GM12878 (cell line): ENCODE data around the gene THBS1. TPM values are rescaled to one million over a fixed set of nuclear protein-coding genes. Genes with fewer than 3 reads are reported as not detected.

ENCODE experiments used
- ATAC-seq: fragments of 200-7000 bp; cut with Tn5 transposase; 3 replicates; pipeline ENCODE4 v1.9.1; 2020; ENCODE audit warnings: mild to moderate bottlenecking, moderate library complexity
- BruUV-seq: library from RNA; stranded (reverse); fragments of 400-500 nt; replicated peaks from 2 replicates; lab custom pipeline; 2021; lab: Mats Ljungman, UMichigan
- CTCF ChIA-PET: fragments of 300-600 bp; sonication (Branson Sonifier 250); formaldehyde crosslinking; extraction: SDS; loops from one replicate; lab custom pipeline; 2021; ENCODE audit warnings: inconsistent platforms; lab: Yijun Ruan, JAX
- POLR2A ChIA-PET: fragments of 350-600 bp; formaldehyde crosslinking; extraction: SDS; loops from one replicate; lab custom pipeline; 2021; ENCODE audit warnings: inconsistent platforms; lab: Charles Lee
- RAD21 ChIA-PET: fragments of 300-600 bp; sonication (Branson Sonifier 250); formaldehyde crosslinking; loops from one replicate; lab custom pipeline; 2023; ENCODE audit warnings: antibody characterized with exemption; ENCODE audit not compliant: unreplicated experiment; lab: Charles Lee
- SMC1A ChIA-PET: fragments of 300-600 bp; sonication (Branson Sonifier 250); formaldehyde crosslinking; loops from one replicate; lab custom pipeline; 2023; ENCODE audit not compliant: unreplicated experiment, uncharacterized antibody; lab: Charles Lee
- DNase-seq: peaks from one replicate; pipeline ENCODE4 v3.0.0-alpha.2; 2011; ENCODE audit warnings: low read depth, low spot score
- FAIRE-seq: peaks from 3 replicates; lab custom pipeline; 2011; peaks lifted over from hg19 to GRCh38; lab: Jason Lieb, UNC
- H2AFZ ChIP-seq: 2 replicates; pipeline ENCODE4 v1.6.0; 2011; ENCODE audit warnings: low read depth, low read length, control low read depth; ENCODE audit not compliant: control insufficient read depth
- H3K27ac ChIP-seq: 2 replicates; pipeline ENCODE4 v1.5.1; 2011; ENCODE audit warnings: control low read depth; ENCODE audit not compliant: control insufficient read depth, insufficient read depth
- H3K27me3 ChIP-seq, 2 experiments: replicated peaks in 1 of 2; 2 replicates each; pipeline versions ENCODE4 v1.6.0 to v1.6.1; 2011; ENCODE audit warnings: low read length in 1 of 2; ENCODE audit not compliant: control insufficient read depth in 2 of 2, insufficient read depth in 2 of 2
- H3K36me3 ChIP-seq, 2 experiments: 2 replicates each; pipeline ENCODE4 v1.5.1; 2011; ENCODE audit warnings: low read length in 1 of 2; ENCODE audit not compliant: control insufficient read depth in 2 of 2, insufficient read depth in 2 of 2
- H3K4me1 ChIP-seq: 2 replicates; pipeline ENCODE4 v1.6.1; 2011; ENCODE audit warnings: mild to moderate bottlenecking, low read length, moderate library complexity, mixed read lengths; ENCODE audit not compliant: control insufficient read depth, insufficient read depth
- H3K4me2 ChIP-seq: 2 replicates; pipeline ENCODE4 v1.6.0; 2011; ENCODE audit warnings: control low read depth; ENCODE audit not compliant: control insufficient read depth, insufficient read depth
- H3K4me3 ChIP-seq: fragments of 200-600 bp; sonication (generic); 2 replicates; pipeline ENCODE4 v1.5.1; 2016
- H3K79me2 ChIP-seq: 2 replicates; pipeline ENCODE4 v1.6.0; 2011; ENCODE audit warnings: low read length; ENCODE audit not compliant: control insufficient read depth, insufficient read depth
- H3K9ac ChIP-seq: 2 replicates; pipeline ENCODE4 v1.8.0; 2011; ENCODE audit warnings: low read length, control low read depth, mixed read lengths; ENCODE audit not compliant: control insufficient read depth, insufficient read depth
- H3K9me3 ChIP-seq: replicated peaks from 3 replicates; pipeline ENCODE4 v1.5.1; 2011; ENCODE audit warnings: mild to moderate bottlenecking, low read length; ENCODE audit not compliant: control insufficient read depth, insufficient read depth
- H4K20me1 ChIP-seq: 2 replicates; pipeline ENCODE4 v1.6.0; 2011; ENCODE audit not compliant: control insufficient read depth, insufficient read depth
- FOXK2 ChIP-seq: fragments of 450-650 bp; IDR thresholded peaks from 2 replicates; pipeline ENCODE4 v1.6.1; 2017; ENCODE audit warnings: mild to moderate bottlenecking, moderate library complexity
- GATAD2B ChIP-seq: fragments of 450-650 bp; conservative IDR thresholded peaks from 2 replicates; pipeline ENCODE4 v1.6.1; 2017; ENCODE audit warnings: low read depth, mild to moderate bottlenecking, moderate library complexity
- NR2F1 ChIP-seq: fragments of 450-650 bp; conservative IDR thresholded peaks from 2 replicates; pipeline ENCODE4 v1.6.1; 2017; ENCODE audit warnings: mild to moderate bottlenecking
- PML ChIP-seq: IDR thresholded peaks from 2 replicates; pipeline ENCODE4 v1.6.1; 2012; ENCODE audit warnings: low read length, inconsistent platforms
- SP1 ChIP-seq: IDR thresholded peaks from one replicate; pipeline ENCODE4 v1.6.1; 2011; ENCODE audit warnings: low read depth, low read length
- STAT1 ChIP-seq: fragments of 450-650 bp; conservative IDR thresholded peaks from 2 replicates; pipeline ENCODE4 v1.6.1; 2014; ENCODE audit warnings: antibody characterized with exemption, mild to moderate bottlenecking
- SUPT20H ChIP-seq: IDR thresholded peaks from 2 replicates; pipeline ENCODE4 v1.6.1; 2011; ENCODE audit warnings: low read depth, mild to moderate bottlenecking, low read length, moderate library complexity, borderline replicate concordance; ENCODE audit not compliant: control insufficient read depth
- TCF3 ChIP-seq: IDR thresholded peaks from 2 replicates; pipeline ENCODE4 v1.6.1; 2012; ENCODE audit warnings: low read depth, mild to moderate bottlenecking, low read length, borderline replicate concordance; ENCODE audit not compliant: insufficient read depth
- YY1 ChIP-seq: IDR thresholded peaks from 2 replicates; pipeline ENCODE4 v1.6.1; 2011; ENCODE audit warnings: low read depth, mild to moderate bottlenecking, low read length
- ZNF217 ChIP-seq: fragments of 450-650 bp; IDR thresholded peaks from 2 replicates; pipeline ENCODE4 v1.6.1; 2017; ENCODE audit warnings: antibody characterized with exemption, mild to moderate bottlenecking
- ZNF384 ChIP-seq: IDR thresholded peaks from 2 replicates; pipeline ENCODE4 v1.6.1; 2012; ENCODE audit warnings: low read depth, mild to moderate bottlenecking, low read length, improper control_type of control experiment, borderline replicate concordance
- WGBS: methylation state at CpG from one replicate; pipeline ENCODE4 v1.1.6; 2016; ENCODE audit warnings: low lambda C conversion rate; ENCODE audit not compliant: insufficient replicate concordance, insufficient coverage; ENCODE audit errors: missing lambda C conversion rate; 5-methylcytosine and 5-hydroxymethylcytosine counted together
- in situ Hi-C: fragments of 300-500 bp; cut with MboI; formaldehyde crosslinking; loops from 9 replicates; pipeline ENCODE4 v1.14.3; 2018; ENCODE audit warnings: mixed read lengths
- intact Hi-C: fragments of 100-400 bp; cut with micrococcal nuclease; formaldehyde crosslinking; loops from one replicate; pipeline ENCODE4 v1.14.2; 2022; ENCODE audit not compliant: unreplicated experiment
- polyA plus RNA-seq, 11 experiments: library from polyadenylated mRNA; depleted of rRNA in 4 of 11; unstranded in 6 of 11; stranded (reverse) in 5 of 11; fragments of >200 nt; fragmentation: Nextera tagmentation in 4 of 11; fragmentation: Illumina TruSeq in 1 of 11; extraction: Ambion mirVana in 4 of 11; extraction: Trizol in 1 of 11; gene quantifications; 1 replicate in 1 of 11; 2 replicates in 10 of 11; pipeline versions ENCODE4 v1.2.1 to v1.2.3, GENCODE V29; 2011 to 2016; ENCODE audit warnings: inconsistent platforms in 2 of 11, missing spikeins in 2 of 11, low read depth in 1 of 11
- total RNA-seq, 4 experiments: library from RNA; depleted of rRNA in 3 of 4; stranded (reverse); fragments of >200 nt in 3 of 4; fragmentation: Illumina TruSeq in 1 of 4; extraction: Trizol in 1 of 4; gene quantifications; 2 replicates each; pipeline versions ENCODE4 v1.2.1 to v1.2.3, GENCODE V29; 2013 to 2021
- TF ChIP-seq, protein P1 (sequence below): fragments of 150-350 bp; IDR thresholded peaks from 2 replicates; pipeline ENCODE4 v1.6.1; 2014; ENCODE audit warnings: mild to moderate bottlenecking, low read depth, low read length

The THBS1 gene
- total and polyA plus RNA-seq, 10 of the 15 experiments (the other 5 are each of a cell fraction or from before 2014, with no cell fraction given): under 0.01 to 1.5 (median 0.23) TPM; not detected in 3

DNA sequence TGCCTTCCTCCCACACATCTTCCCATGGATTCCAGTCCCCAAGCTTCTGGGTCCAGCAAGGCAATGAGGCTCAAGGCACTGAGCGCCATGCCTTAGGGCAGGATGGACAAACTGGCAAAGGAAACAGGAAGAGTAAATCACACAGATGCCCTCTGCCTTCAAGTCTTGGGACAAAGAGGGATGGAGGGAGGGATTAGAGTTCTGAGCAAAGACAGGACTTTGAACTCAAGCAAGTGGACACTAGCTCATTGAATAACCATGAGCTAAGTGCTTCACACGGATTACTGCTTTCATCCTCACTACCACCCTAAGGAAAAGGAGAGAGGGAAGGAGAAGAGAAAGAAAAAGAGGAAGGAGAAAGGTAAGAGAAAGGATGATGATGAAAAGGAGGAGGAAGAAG is 7.6 kb upstream of the THBS1 start (continued):
- TF ChIP-seq ZNF217: no peak
- TF ChIP-seq FOXK2: no peak
- TF ChIP-seq PML: no peak
- TF ChIP-seq YY1: no peak

DNA sequence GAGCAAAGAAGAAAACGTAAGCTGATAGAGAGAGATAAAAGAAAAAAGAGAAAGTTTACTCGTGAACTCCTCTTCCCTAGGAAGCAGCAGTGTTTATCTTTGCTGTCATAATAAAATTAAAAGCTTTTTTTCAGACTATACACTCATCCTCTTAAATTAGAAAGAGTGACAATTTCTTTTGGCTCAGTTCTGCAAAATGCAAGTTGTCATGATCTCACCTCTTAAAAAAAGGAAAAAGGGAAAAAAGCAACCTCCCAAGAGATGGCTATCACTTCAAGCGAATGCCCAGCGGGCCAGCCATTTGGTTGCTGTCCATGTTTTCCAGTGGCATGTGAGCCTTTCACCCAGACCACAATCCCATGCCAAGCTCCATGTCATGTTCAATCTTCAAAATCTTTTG is 7.0 kb upstream of the THBS1 start:
- intact Hi-C loops: no loop called here
- H3K27ac ChIP-seq: no peak overlapping the region
- in situ Hi-C loops: no loop called here
- H3K36me3 ChIP-seq: no peaks in the 10 kb centered on the region
- H2AFZ ChIP-seq: no peak overlapping the region
- no peak for ATAC-seq
- H3K9ac ChIP-seq: no peak overlapping the region
- FAIRE-seq: no peak
- DNase-seq: no peak
- RAD21 ChIA-PET: no interaction called here
- H3K79me2 ChIP-seq: no peaks in the 10 kb centered on the region
- H3K4me3 ChIP-seq: no peak overlapping the region
- BruUV-seq: no TSS peak
- SMC1A ChIA-PET: no interaction called here
- H3K4me1 ChIP-seq: no peaks in the 10 kb centered on the region
- WGBS: 27% methylated on average over 4 of the region's 4 CpGs
- H4K20me1 ChIP-seq: no peaks in the 10 kb centered on the region
- TF ChIP-seq NR2F1 (no peak), GATAD2B (no peak), ZNF384 (no peak), SUPT20H (no peak), STAT1 (no peak), TCF3 (no peak), SP1 (no peak), FOXK2 (no peak)
- TF ChIP-seq, protein P1, sequence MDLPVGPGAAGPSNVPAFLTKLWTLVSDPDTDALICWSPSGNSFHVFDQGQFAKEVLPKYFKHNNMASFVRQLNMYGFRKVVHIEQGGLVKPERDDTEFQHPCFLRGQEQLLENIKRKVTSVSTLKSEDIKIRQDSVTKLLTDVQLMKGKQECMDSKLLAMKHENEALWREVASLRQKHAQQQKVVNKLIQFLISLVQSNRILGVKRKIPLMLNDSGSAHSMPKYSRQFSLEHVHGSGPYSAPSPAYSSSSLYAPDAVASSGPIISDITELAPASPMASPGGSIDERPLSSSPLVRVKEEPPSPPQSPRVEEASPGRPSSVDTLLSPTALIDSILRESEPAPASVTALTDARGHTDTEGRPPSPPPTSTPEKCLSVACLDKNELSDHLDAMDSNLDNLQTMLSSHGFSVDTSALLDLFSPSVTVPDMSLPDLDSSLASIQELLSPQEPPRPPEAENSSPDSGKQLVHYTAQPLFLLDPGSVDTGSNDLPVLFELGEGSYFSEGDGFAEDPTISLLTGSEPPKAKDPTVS: no peak
- H3K4me2 ChIP-seq: no peak overlapping the region
- CTCF ChIA-PET: interaction anchor here (2.0 kb wide), 1 partner anchor 183 kb away, joined by 4 read pairs; no protein-coding TSS in a partner anchor
- peaks cover 0 to 3% of the 10 kb centered on the region in 2 experiments; a peak in 1 of 4 replicates for H3K27me3 ChIP-seq
- H3K9me3 ChIP-seq: no peaks in the 10 kb centered on the region
- POLR2A ChIA-PET: no interaction called here
